ENCODE results near the gene TSPAN18.

- TF ChIP-seq GABPA (IDR thresholded peaks at IDR 0.05; ENCODE audit: borderline replicate concordance, insufficient read depth, low read length) = no peak
- no peak for TF ChIP-seq CTCF (IDR thresholded peaks at IDR 0.05; ENCODE audit: control extremely low read depth in 1 of 3, insufficient read depth in 1 of 3, low read depth in 1 of 3, low read length in 3 of 3)
- no peak for TF ChIP-seq POLR2A (IDR thresholded peaks at IDR 0.05; ENCODE audit: control extremely low read depth in 1 of 2, low read depth in 2 of 2, low read length in 2 of 2)
- TF ChIP-seq POLR2AphosphoS5 (IDR thresholded peaks at IDR 0.05; ENCODE audit: low read depth, low read length) = no peak
- no peak for TF ChIP-seq TAF1 (IDR thresholded peaks at IDR 0.05; ENCODE audit: low read depth, low read length)
- TF ChIP-seq EGR1 (IDR thresholded peaks at IDR 0.05; ENCODE audit: borderline replicate concordance, low read depth, low read length) = no peak
Observed at GRCh38 chr11:44833877-44834452, 107.2 kb downstream of the TSPAN18 start.
